Stimulated activated CD4-positive, alpha-beta T cell treated with anti-CD3 and anti-CD28 coated beads, Interleukin-4, amount 100 ng/mL, for 24 hours (primary cell): ENCODE results near the gene DCAF11.
A peak's percentile ranks its signal among the peaks of the same experiment; 100 is the strongest.

ENCODE experiments used
- DNase-seq: peaks from one replicate; pipeline ENCODE4 v3.0.0-alpha.2; 2020

Gene DCAF11

GRCh38 chr14:24079491-24080141 is 35.0 kb upstream of the DCAF11 start:
- DNase-seq = no peak

- DNase-seq = no peak
Measured at GRCh38 chr14:24080142-24080530, 34.4 kb upstream of the DCAF11 start.

- DNase-seq = peak; percentile 72
Measured at GRCh38 chr14:24080888-24081738, 33.5 kb upstream of the DCAF11 start.

- no peak for DNase-seq
Measured at GRCh38 chr14:24081739-24082211, 32.8 kb upstream of the DCAF11 start.

- DNase-seq = no peak
Measured at GRCh38 chr14:24082411-24083080, 32.0 kb upstream of the DCAF11 start.

- DNase-seq = no peak
Measured at GRCh38 chr14:24083462-24083861, 31.1 kb upstream of the DCAF11 start.

GRCh38 chr14:24084440-24084839 is 30.1 kb upstream of the DCAF11 start:
- DNase-seq = no peak

GRCh38 chr14:24085215-24085614 is 29.4 kb upstream of the DCAF11 start:
- DNase-seq = no peak

GRCh38 chr14:24086193-24086955 is 28.2 kb upstream of the DCAF11 start:
- no peak for DNase-seq

- DNase-seq = no peak
Measured at GRCh38 chr14:24087004-24087403, 27.6 kb upstream of the DCAF11 start.

GRCh38 chr14:24088095-24088494 is 26.5 kb upstream of the DCAF11 start:
- no peak for DNase-seq

GRCh38 chr14:24089890-24090289 is 24.7 kb upstream of the DCAF11 start:
- DNase-seq = no peak

GRCh38 chr14:24092110-24092504 is 22.5 kb upstream of the DCAF11 start:
- DNase-seq = no peak

GRCh38 chr14:24092505-24093206 is 21.9 kb upstream of the DCAF11 start:
- no peak for DNase-seq

GRCh38 chr14:24093207-24093900 is 21.2 kb upstream of the DCAF11 start:
- DNase-seq = no peak

GRCh38 chr14:24093901-24094840 is 20.4 kb upstream of the DCAF11 start, which contains the start of gene PCK2:
Gene PCK2, plus strand, starts transcription at chr14:24094311. Its CDS starts 95 bp downstream, at chr14:24094406.
- DNase-seq = peak; percentile 89

- peak; percentile 20 for DNase-seq
Measured at GRCh38 chr14:24094841-24095270, 19.7 kb upstream of the DCAF11 start.

- DNase-seq = peak; percentile 72
Measured at GRCh38 chr14:24095271-24096068, 19.1 kb upstream of the DCAF11 start.

GRCh38 chr14:24096545-24097181 is 17.9 kb upstream of the DCAF11 start:
- no peak for DNase-seq
